Brain microvascular endothelial cell (primary cell): Measurements from ENCODE around the gene EEIG1.
A peak's percentile ranks its signal among the peaks of the same experiment; 100 is the strongest.

Experiments used
- DNase-seq: peaks from one replicate; pipeline ENCODE4 v3.0.0-alpha.2; 2020
- H3K27ac ChIP-seq: fragments of 250-450 bp; sonication (Bioruptor Pico); 2 replicates; pipeline ENCODE4 v1.5.1; 2020; ENCODE audit warnings: mild to moderate bottlenecking, moderate library complexity
- H3K27me3 ChIP-seq: fragments of 250-450 bp; sonication (Bioruptor Pico); replicated peaks from 2 replicates; pipeline ENCODE4 v1.5.1; 2020; ENCODE audit warnings: mild to moderate bottlenecking
- H3K36me3 ChIP-seq: fragments of 250-450 bp; sonication (Bioruptor Pico); replicated peaks from 2 replicates; pipeline ENCODE4 v1.5.1; 2020; ENCODE audit warnings: mild to moderate bottlenecking
- H3K4me3 ChIP-seq: 2 replicates; pipeline ENCODE4 v1.5.1; 2011; ENCODE audit warnings: low read depth, mild to moderate bottlenecking, control low read depth, low read length, moderate library complexity
- in situ Hi-C: cut with HindIII; loops from 2 replicates; pipeline ENCODE4 v1.10.0; 2017; ENCODE audit warnings: low sequenced_read_pairs, low pct_ligation_motif_present
- TF ChIP-seq, protein P1 (sequence below): IDR thresholded peaks from 2 replicates; pipeline ENCODE4 v1.5.1; 2011; ENCODE audit warnings: low read depth, mild to moderate bottlenecking, moderate library complexity, low read length, control low read depth, inconsistent platforms; ENCODE audit errors: missing control alignments

EEIG1 gene

DNA sequence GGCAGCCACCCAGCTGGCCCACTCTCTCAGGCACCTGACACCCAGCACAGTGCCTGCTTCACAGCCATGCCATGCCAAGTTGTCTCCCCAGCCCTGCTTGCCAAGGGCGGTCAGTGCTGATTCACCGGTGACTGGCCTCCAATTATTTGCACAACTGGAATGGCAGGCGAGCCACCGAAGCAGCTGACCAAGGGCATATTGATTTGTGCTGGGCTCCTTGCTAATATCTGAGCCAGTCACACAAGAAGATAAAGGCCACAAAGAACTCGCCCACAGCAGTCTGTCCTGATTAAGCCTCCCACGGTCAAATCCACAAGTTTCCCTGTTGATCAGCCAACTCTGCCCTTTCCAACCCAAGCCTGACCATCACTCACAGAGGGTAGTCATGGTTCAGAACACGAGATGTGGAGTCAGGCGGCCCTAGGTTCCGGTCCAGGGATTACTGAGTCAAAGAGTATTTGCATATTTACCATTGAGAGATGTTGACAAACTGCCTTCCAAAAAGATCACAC, 6.4 kb upstream of the EEIG1 start:
- in situ Hi-C loops = no loop called here
- no peaks in the 10 kb centered on the region for H3K36me3 ChIP-seq
- no peak overlapping the region for H3K27ac ChIP-seq
- H3K27me3 ChIP-seq = no peaks in the 10 kb centered on the region
- no peak overlapping the region for H3K4me3 ChIP-seq
- DNase-seq = no peak
- TF ChIP-seq, protein P1, sequence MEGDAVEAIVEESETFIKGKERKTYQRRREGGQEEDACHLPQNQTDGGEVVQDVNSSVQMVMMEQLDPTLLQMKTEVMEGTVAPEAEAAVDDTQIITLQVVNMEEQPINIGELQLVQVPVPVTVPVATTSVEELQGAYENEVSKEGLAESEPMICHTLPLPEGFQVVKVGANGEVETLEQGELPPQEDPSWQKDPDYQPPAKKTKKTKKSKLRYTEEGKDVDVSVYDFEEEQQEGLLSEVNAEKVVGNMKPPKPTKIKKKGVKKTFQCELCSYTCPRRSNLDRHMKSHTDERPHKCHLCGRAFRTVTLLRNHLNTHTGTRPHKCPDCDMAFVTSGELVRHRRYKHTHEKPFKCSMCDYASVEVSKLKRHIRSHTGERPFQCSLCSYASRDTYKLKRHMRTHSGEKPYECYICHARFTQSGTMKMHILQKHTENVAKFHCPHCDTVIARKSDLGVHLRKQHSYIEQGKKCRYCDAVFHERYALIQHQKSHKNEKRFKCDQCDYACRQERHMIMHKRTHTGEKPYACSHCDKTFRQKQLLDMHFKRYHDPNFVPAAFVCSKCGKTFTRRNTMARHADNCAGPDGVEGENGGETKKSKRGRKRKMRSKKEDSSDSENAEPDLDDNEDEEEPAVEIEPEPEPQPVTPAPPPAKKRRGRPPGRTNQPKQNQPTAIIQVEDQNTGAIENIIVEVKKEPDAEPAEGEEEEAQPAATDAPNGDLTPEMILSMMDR = no peak

DNA sequence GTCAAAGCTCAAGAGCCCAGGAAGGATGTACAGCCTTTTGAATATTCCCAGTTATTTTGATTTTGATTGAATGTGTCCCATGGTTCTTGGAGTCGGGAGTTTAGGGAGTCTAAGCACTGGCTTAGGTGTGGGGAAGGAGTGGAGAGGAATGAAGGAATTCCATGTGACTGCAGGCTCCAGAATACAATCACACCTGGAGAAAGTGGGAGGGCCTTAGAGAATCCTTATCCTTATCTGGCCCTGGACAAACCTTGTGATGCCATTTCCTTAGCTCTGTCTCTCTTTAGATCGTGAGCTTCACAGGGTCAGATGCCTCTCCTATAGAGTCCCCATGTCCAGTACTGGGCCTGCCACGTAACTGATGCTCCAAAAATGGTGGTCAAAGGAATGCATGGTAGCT, 4.2 kb upstream of the EEIG1 start:
- no peaks in the 10 kb centered on the region for H3K27me3 ChIP-seq
- no peak overlapping the region for H3K27ac ChIP-seq
- in situ Hi-C loops = no loop called here
- no peak overlapping the region for H3K4me3 ChIP-seq
- no peak for DNase-seq
- TF ChIP-seq, protein P1 = no peak
- H3K36me3 ChIP-seq = no peaks in the 10 kb centered on the region

DNA sequence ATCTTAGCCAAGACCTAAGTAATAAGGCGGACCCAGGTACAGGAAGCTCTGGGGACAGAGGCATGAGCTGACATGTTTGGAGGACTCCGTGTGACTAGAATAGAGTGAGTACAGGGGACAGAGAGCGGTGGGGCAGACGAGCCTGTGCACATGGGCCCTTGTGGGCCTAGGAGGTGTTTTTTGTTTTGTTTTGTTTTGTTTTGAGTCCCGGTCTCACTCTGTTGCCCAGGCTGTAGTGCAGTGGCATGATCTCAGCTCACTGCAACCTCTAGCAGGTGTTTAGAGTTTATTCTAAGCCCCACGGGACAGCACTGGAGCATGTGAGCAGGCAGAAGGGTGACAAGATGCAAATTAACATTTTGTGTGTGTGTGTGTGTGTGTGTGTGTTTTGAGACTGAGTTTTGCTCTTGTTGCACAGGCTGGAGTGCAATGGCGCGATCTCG, 3.1 kb upstream of the EEIG1 start:
- Histone ChIP-seq H3K27me3 (no peaks in the 10 kb centered on the region), H3K4me3 (no peak overlapping the region), H3K27ac (no peak overlapping the region), H3K36me3 (no peaks in the 10 kb centered on the region)
- TF ChIP-seq, protein P1 = no peak
- DNase-seq = no peak
- in situ Hi-C loops = no loop called here

DNA sequence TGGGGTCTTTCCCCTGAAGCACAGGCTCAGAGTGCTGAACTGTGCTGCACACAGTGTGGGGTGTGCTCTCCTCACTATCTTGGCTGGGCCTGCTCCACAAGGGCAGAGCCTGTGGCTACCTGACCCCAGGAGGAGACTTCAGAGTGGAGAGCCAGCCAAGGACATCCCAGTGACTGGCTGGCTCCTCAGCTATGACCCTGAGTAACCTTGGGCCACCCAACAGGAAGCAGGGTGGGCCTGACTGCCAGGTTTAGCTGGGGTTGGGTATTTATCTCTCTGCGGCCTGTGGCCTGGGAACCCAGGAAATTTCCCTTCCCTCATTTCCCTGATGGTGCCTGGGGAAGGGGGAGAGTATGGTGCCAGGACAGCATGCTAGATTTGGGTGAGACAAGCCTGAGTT, 2.1 kb upstream of the EEIG1 start:
- DNase-seq = no peak
- H3K27ac ChIP-seq = no peak overlapping the region
- H3K4me3 ChIP-seq = no peak overlapping the region
- no peaks in the 10 kb centered on the region for H3K27me3 ChIP-seq
- in situ Hi-C loops = no loop called here
- no peaks in the 10 kb centered on the region for H3K36me3 ChIP-seq
- TF ChIP-seq, protein P1 = no peak

DNA sequence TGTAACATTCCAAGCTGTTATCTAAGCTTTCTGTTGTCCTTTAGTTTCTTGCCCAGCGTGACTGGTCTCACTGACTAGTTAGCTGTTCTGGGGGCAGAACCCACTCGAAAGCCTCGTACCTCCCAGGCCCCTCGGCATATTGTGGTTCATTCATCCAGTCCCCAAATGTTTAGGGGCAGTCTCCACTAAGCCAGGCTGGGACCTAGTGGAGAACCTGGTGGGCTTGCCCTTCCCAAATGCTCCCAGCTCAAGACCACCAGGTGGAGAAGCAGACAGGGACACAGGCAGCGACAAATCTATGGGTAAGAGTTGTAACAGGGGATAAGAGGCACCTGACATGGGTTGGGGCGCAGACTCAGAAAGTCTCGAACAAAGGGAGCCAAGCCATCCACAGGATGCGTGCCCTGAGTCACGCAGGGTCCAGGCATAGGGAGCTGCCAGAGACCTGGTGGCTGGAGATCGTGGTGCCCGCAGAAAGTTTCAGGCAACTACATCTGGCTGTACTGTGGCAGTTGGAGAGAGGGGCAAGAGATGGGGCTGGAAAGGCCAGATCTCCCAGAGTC, 851 bp upstream of the EEIG1 start:
- in situ Hi-C loops = no loop called here
- TF ChIP-seq, protein P1 = peak; percentile 7
- DNase-seq = no peak
- Histone ChIP-seq H3K36me3 (no peaks in the 10 kb centered on the region), H3K4me3 (peak overlapping the region; percentile 57), H3K27me3 (no peaks in the 10 kb centered on the region), H3K27ac (no peak overlapping the region)

DNA sequence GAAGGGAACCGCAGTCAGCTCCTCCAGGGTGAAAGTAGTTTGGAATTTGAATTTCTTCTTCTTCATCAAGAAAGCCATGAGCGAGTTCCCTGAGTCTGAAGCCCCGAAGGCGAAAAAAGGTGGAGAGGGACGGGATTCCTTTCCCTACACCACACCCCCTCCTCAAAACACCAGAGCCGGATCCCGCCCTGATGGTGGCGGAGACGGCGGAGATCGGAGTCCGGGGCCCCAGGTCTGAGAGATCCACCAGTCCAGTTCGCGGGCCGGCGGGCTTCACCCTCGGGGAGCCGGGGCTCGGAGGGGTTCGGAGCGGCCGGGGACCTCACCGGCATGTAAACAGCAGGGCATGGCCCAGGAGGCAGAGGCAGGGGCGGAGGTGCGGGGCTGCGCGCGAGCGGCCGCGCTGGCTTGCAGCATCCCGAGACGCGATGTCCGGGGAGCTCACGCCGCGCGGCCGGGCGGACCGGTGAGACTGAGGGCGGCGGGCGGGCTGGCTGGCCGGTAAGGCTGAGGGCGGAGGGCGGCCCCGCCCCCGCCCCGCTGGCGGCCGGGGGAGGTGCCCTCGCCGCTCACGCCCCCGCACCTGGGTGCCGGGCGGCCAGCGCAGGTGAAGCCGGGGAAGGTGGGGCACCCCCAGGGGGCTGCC, 606 bp downstream of the EEIG1 start:
- Histone ChIP-seq H3K36me3 (no peaks in the 10 kb centered on the region), H3K27ac (no peak overlapping the region), H3K27me3 (no peaks in the 10 kb centered on the region), H3K4me3 (peak overlapping the region; percentile 59)
- in situ Hi-C loops = no loop called here
- DNase-seq = no peak
- TF ChIP-seq, protein P1 = no peak
